ENCODE results near the gene ZDHHC5.

DNA sequence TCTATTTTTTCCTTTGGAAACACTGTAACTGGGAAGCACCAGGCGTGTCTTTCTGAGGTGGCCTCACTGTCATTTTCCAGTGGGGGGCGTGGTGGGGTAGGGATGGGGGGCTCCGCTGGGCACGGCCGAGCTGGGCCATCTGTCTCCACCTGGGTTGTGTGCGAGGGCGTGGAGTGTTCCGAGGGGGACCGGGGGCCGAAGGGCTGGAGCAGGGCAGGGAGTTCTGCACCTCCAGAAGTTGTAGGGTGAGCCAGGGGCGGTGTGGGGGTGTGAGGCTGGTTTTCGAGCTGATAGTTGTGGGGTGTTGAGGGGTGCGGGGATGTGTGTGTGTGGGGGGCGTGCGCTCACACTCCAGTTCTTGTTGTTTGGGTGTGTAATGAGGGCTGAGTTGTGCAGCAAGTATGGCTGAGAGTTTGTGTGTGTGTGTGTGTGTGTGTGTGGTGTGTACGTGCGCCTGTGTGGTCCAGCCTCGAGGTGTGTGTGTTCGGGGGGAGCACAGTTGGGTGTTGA is 29.0 kb upstream of the ZDHHC5 start:
- no peak for TF ChIP-seq EZH2 (IDR thresholded peaks at IDR 0.05)
- TF ChIP-seq, protein P1, sequence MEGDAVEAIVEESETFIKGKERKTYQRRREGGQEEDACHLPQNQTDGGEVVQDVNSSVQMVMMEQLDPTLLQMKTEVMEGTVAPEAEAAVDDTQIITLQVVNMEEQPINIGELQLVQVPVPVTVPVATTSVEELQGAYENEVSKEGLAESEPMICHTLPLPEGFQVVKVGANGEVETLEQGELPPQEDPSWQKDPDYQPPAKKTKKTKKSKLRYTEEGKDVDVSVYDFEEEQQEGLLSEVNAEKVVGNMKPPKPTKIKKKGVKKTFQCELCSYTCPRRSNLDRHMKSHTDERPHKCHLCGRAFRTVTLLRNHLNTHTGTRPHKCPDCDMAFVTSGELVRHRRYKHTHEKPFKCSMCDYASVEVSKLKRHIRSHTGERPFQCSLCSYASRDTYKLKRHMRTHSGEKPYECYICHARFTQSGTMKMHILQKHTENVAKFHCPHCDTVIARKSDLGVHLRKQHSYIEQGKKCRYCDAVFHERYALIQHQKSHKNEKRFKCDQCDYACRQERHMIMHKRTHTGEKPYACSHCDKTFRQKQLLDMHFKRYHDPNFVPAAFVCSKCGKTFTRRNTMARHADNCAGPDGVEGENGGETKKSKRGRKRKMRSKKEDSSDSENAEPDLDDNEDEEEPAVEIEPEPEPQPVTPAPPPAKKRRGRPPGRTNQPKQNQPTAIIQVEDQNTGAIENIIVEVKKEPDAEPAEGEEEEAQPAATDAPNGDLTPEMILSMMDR (IDR thresholded peaks at IDR 0.05): no peak
